Measurements from ENCODE around the gene MYNN. TPM values are rescaled to one million over a fixed set of nuclear protein-coding genes. Genes with fewer than 3 reads are reported as not detected.
"Not testable (repeated sequence)": the region's sequence is repeated elsewhere in the genome, so short reads cannot be mapped to it uniquely, and the experiment has no call there.

Gene MYNN
- polyA plus RNA-seq (2014; cell fraction: cytosol; rRNA removed) = 17.0 and 19.2 TPM in 2 replicates
- 22.7 and 29.3 TPM in 2 replicates for polyA plus RNA-seq (2014; cell fraction: nucleus; rRNA removed)

DNA sequence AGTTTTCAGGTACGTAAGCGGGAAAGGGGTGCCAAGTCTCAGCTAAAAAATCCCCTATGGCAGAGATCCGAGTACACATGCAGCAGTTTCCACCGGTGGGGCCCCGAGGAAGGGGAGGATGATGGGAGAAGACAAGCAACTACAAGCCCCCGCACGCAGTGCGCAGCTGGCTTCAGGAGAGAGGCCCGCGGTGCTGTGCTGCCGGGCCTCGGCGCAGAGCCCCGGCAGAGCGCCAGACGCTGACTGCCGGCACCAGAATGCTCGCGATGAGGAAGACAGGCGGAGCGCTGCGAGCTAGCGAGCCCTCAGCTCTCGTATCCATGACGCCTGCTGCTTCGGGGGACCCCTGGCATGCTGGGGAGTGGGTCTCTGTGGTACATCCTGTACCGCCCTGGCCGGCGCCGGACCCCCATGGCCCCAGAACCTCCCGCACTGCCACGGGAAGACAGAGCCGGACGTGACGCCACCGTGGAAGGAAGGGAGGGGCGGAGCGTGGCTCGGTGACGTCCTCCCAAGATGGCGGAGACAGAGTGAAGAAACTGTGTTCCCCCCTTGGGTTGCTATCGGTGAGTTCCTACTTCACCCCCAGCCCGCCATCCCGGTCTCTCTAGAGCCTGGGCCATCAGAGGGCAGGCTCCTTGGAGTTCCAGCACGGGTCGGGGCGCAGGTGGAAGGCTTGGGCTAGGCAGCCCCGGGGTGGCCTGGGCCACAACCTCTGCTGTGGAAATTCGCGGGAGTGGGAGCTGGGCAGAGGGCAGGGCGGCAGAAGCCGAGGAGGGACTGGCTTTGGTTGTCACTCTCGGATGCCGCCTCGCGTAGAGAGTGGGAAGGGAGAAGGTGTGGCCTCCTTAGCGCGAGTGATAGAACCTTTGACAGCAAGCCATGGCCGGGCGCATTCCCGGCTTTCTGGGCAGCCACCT, at the start of gene MYNN:
TSS of gene MYNN (plus strand) at position 500 of the 920 bp plus-strand sequence. CDS start 900 bp downstream, outside the sequence.
- DNase-seq (ENCODE audit: low spot score) = peak; percentile 92

DNA sequence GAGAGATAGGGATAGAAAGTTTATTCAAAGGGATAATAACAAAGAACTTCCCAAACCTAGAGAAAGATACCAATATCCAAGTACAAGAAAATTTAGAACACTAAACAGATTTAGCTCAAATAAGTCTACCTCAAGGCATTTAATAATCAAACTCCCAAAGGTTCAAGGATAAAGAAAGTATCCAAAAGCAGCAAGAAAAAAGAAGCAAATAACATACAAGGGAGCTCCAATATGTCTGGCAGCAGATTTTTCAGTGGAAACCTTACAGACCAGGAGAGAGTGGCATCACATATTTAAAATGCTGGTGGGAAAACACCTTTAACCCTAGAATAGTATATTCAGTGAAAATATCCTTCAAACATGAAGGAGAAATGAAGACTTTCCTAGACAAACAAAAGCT, 41.3 kb upstream of the MYNN start:
- DNase-seq (ENCODE audit: low spot score) = not testable (repeated sequence)

DNA sequence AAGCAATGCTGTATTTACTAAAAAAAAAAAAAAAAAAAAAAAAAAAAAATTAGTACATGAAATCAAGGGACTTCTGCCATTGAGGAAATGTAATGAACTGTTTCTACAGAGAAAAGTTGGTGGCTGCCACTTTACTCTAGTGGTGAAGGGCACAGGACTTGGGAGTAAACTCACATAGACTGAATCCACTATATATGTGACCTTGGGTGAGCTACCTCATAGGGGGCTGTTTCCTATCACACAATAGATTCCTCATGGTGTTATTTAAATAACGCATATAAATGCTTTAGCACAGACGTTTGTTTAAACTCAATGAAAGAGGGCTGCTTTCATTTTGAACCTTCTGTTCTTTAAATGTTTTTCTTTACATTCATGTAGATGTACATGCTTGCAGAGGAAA, 34.1 kb upstream of the MYNN start:
- no peak for DNase-seq (ENCODE audit: low spot score)

DNA sequence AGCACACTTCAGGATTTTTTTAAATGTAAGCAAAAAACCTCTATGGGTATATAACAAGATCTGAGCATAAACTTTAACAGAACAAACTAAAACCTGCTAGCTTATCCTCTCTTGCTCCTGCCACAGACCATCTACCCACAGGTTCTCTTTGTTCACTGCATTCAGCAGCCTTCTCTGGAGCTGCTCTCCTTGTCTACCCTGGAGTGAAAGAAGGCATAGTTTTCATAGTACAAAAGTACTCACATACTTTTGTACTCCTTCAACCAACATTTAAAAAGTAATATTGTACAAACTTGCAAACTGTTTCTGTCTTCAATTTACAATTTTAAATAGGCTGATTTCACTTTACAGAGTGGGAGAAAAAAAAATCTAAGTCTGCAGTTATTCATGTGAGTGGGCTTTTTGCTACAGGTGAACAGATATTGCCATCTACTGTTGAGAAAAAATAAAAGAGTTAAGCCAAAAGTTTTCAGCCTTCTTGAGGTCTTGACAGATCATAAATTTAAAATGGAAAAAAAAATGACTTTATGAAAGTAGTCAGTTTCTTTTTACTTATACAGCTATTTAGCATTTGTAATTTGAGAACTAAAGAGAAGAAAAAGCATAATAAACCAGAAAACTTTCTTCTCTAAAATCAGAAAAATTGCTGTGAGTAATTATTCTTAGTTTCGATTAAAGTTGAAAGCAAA, 28.7 kb upstream of the MYNN start:
- DNase-seq (ENCODE audit: low spot score) = peak; percentile 30

DNA sequence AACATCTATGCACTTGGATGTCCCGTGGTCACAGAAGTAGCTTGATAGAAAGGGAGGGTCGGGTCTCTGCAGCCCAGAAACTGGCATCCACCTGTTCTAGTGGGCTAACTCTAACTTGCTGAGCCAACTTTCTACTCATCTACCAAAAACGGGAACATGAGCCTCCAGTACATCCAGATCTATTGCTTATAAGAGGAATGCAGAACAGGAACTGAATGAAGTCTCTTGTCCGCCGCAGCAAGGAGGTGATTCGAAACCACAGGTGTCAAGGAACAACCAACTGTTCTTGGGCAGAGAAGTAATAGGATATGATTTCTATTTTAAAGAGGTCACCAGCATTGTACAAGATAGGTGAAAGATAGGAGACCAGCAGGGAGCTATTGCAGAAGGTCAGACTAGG, 26.3 kb upstream of the MYNN start:
- no peak for DNase-seq (ENCODE audit: low spot score)

DNA sequence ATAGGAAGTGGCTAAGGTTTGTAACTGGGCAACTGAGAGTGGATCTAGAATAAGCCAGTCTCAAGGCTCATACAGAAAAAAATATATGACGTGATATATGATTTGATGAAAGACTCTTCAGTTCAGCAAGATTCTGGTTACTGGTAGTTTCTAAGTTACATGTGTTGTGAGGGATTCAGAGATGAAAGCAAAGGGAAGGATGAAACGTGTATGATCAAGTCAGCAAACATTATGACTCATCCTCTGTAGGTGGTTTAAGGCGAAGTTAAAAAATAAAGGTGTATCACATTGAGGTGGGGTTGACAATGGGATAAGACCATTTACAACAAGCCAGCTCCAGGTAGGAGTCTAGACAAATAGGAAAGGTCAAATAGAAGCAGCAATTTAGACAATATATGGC, 24.5 kb upstream of the MYNN start:
- DNase-seq (ENCODE audit: low spot score) = no peak

DNA sequence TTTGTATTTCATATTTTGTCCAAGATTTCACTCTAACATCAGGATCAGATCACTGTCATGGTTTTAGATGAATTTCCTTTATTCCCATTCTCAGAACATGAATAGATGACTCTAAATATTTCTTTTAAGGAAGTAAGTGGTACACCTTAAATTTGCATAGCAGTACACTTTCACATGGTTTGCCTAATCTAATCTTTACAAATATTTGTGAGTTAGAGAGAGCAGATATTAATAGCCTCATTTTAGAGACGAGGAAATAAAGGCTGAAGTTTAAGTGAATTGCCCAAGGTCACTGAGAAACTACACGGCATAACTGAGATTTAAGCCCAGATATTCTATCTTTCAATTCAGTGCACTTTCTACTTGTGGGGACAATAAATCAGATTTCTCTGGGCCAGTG, 22.5 kb upstream of the MYNN start:
- DNase-seq (ENCODE audit: low spot score) = no peak

DNA sequence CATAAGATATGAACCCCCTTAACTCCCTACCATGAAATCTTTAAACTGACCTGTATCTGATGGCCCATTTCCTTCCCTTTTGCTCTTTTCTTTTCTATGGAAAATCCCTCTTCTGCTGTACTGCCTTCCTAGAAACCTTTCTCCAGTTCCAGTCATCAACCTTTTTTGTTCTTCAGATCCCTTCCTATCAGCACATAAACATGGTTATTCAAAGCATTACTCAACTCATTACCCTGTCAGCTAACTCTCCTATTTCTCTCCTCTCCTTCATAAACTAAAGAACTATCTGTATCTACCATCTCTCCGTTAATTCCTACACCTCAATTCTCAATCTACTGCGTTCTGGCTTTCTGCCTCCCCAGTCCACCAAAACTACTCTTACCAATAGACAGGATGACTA, 21.3 kb upstream of the MYNN start:
- DNase-seq (ENCODE audit: low spot score) = no peak

DNA sequence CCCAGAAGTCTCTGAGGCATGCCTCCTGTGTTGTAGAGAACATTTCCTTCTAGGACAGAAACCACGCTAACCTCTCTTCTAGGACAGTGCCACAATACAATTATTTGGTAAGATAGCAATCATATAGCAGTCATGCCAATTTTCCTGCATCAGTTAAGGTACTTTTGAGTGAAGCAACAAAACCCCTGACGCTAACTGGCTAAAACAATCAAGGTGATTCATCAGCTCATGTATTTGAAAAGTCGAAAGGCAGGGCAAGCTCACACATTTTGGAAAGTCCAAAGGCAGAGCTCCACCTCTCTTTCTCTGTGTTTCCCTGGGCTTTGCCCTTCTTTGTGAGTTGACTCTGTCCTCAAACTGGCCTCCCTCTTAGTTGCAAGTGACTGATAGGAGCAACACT, 18.5 kb upstream of the MYNN start:
- DNase-seq (ENCODE audit: low spot score) = no peak

DNA sequence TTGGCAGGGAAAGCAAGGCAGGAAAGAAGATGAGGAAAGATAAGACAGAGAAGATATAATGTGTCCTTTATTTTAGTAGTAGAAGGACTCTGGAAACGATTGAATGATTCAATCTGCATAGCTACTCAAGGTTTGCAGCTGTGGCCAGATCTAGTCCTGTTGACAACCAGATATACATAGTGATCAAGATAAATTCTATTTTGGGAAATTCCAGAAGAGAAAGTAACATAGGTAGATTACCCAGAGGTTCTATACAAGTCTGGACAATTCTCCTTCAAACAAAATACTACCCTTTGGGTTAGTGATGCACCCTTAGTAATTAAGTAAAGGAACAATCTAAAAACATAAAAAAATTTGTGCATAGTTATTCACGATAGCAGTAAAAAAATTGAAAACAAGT, 17.7 kb upstream of the MYNN start:
- DNase-seq (ENCODE audit: low spot score) = no peak

DNA sequence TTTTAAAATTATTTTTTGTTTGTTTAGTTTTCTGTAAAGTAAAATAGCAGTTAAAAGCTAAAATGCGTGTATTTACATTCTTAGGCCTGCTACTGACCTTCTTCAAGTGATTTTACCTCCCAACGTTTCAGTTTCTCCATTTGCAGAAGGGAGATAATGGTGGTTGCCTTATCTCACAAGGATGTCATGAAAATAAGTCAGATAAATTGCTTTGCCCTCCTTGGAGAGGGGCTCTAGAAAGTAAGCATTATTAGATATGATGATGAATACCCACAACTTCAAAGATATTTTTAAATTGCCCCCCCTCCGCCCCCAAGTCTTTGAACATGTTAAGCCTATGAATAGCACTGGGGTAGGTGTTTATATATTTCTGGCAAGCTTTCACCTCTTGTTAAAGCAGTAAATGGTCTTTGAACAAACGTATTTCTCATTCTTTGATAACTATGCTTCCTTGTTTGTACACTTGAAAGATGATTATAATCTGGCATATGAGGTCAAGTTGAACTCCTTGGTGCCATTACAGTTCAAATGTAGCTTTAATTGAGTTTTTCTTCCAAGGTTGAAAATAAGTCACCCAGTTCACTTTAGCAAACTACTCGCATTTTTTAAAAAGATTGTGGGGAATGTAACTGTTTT, 14.7 kb upstream of the MYNN start:
- no peak for DNase-seq (ENCODE audit: low spot score)

DNA sequence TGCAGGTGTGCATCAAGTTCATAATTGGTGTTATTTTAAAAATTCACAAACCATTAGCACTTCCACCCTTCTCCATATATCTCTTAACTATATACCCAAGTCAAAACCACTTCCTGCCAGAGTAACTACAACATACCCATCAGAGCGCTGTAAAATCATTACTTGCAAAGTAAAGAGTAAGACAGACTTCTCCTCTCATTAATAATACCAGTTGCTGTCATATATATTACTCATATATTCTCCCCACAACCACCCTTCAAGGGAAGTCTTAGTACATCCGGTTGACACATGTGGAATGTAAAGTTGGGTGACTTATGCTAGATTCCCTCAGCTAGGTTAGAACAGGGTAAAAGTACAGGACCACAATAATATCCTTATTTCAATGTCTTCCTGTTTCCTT, 13.9 kb upstream of the MYNN start:
- no peak for DNase-seq (ENCODE audit: low spot score)

DNA sequence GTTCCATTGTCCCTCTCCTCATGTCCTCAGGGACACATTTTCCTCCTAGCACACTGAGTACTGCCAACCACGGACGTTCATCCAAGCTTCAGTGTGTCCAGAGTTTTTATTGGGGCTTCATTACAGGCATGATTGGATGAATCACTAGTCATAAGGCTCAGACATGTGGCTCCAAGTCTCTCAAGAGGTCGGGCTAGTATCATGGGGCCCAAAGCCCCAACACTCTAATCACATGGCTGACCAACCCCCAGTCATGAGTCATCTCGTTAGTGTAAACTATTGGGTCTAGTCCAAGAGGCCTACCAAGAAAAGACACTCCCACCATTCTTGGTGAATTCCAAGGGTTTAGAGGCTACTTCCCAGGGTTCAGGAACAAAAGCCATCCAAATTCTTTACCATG, 12.7 kb upstream of the MYNN start:
- no peak for DNase-seq (ENCODE audit: low spot score)

DNA sequence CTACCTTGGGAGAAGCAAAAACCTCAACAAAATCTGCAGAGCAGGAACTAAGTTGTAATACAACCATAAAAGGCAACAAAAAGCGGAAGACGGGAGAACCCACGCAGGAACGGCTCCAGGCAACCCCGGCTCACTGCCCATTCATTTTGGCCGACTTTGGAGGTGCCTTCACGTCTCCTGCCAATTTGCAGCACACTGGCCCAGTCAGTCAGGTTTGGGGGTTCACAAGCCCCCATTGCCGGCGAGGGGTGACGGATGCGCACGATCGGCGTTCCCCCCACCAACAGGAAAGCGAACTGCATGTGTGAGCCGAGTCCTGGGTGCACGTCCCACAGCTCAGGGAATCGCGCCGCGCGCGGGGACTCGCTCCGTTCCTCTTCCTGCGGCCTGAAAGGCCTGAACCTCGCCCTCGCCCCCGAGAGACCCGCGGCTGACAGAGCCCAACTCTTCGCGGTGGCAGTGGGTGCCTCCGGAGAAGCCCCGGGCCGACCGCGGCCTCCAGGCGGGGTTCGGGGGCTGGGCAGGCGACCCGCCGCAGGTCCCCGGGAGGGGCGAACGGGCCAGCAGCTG, 8.8 kb upstream of the MYNN start:
- peak; percentile 47 for DNase-seq (ENCODE audit: low spot score)

DNA sequence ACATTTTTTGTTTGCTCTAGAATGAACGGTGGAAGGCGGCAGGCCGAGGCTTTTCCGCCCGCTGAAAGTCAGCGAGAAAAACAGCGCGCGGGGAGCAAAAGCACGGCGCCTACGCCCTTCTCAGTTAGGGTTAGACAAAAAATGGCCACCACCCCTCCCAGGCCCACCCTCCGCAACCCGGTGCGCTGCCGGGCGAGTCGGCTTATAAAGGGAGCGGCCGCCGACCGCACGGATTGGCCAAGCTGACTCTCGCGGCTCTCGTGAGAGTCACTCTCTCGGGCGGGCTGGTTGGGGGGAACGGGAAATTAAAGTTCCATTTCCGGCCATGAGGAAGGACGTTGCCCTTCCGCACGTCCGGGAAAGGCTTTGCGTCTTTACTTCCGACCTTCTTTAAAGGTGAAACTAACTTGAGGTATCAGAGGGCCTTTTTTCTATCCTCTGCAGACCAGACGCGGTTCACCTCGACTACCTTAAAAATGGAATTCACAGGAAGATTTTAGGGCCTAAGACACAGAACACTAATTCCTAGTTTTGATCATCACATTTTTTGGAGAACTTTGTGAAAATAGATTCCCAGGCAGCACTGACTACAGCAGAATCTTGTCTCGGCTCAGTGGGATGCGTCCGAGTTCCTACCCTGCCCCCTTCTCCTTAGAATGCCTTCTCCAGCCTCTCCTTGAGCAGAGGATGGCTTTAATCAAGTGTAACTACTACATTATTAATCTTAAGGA, 8.1 kb upstream of the MYNN start, which contains the start of gene TERC:
TSS of gene TERC (minus strand) at position 179 of the 731 bp plus-strand sequence.
- DNase-seq (ENCODE audit: low spot score) = peak; percentile 94

DNA sequence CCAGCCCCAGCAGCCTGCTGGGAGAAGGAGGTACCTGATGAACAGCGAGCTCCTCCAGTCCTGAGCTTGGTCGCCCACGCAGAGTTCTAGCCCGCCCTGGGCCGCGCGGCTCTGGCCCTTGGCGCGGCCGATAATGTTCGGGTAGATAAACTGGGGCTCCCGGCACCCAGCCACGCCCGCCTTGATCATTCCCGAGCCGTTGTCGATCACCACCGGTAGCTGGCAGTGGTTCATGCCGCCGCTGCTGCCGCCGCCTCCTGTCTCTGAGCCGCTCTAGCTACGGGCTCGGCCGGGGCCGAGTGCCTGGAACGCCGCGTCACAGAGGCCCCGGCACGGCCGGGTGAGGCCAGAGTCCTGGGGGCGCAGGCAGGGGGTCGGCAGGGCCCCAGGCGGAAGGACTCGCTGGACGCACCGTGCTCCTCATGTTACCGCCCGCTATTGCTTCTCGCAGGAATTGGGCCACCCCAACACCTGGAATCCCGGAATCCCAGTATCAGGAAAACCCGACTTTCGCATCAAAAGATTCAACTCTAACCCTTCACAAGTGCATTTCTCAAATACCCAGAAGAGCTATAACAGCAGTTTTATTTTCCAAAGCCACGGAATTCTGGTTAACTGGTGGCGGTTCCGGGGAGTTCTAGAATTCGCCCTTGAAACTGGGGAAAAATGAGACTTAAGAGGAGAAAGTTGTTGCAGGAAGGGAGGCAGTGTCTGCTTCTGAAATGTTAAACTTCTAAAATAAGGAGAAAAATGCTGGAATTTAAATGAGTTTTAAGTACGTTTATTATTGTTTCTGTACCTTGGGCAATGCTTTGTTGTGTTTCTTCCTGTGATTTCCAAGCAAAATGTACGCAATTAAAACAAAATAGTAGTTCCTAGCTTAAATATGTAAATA, 3.7 kb upstream of the MYNN start, which contains the start of gene ACTRT3:
TSS of gene ACTRT3 (minus strand) at position 275 of the 895 bp plus-strand sequence. CDS start at position 234, 41 bp downstream.
- DNase-seq (ENCODE audit: low spot score) = peak; percentile 82

DNA sequence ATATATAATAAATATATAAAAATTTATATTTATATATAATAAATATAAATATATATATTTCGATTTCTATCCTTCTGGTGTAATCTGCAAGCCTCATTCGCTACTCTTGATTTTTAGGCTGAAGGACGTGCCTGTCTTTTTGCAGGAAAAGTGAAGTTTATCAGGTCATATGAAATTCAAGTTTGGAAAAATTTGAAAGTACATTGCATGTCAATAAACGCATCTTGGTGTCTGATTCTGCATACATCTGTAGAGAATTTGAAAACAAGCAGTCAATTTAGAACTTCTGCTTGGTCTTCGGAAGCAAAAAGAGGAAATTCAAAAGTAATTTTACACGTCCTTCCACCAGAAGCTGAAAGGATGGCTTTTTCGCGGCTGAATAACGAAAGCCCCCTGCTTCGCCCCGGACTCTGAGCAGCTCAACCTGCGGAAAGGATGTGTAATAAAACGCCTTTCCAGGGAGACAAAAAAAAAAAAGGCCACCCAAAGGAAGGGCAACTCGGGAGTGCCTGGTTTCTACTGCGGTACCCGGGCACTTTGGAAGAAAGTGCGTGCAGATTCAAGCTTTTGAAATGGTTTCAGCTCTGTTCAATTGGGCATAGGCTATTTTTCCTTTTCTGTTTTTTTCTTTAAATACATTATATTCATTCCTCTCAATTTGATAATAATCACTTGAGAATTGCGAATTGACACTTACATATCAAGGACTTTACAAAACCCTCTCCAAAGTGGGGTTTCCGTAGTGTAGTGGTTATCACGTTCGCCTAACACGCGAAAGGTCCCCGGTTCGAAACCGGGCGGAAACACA, 1.5 kb upstream of the MYNN start:
- DNase-seq (ENCODE audit: low spot score) = peak; percentile 96

DNA sequence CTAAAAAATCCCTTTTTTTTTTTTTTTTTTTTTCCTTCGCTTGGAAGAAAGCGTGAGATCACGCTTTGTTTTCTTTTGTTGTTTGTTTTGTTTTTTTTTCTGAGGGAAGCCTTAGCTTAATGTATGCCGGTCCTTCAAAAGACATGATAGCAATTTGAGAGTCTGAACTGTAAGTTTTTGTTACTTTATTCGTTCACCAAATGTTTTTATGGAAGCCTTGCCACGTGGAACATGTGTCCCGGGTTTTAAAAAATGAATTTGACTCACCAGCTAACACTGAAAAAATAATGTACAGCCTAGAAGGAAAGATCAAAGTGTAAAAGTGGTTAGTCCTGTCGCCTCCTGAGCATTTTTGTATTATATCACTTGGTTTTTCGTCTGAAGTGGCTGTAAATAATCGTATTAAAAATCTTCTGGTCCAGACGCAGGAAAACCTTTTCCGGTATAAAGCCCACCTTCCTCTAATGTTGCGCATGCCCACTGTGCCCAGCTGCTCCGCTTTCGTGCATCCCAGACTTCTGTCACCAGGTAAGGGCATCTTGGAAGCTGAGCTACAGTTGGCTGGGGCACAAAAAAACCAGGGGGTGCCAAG, 795 bp upstream of the MYNN start:
- DNase-seq (ENCODE audit: low spot score) = peak; percentile 93

DNA sequence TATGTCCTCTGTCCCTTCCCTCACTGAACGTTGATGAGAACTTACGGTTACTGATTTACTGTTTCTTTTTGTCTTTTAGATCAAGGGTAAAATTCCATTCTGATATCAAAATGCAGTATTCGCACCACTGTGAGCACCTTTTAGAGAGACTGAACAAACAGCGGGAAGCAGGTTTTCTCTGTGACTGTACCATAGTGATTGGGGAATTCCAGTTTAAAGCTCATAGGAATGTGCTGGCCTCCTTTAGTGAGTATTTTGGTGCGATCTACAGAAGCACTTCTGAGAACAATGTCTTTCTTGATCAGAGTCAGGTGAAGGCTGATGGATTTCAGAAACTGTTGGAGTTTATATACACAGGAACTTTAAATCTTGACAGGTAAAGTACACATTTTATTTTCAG, 990 bp downstream of the MYNN start:
- no peak for DNase-seq (ENCODE audit: low spot score)
